Measurements from ENCODE around the gene PYURF. TPM values are rescaled to one million over a fixed set of nuclear protein-coding genes. Genes with fewer than 3 reads are reported as not detected.

Gene PYURF
- total RNA-seq, 1 experiment from 2014 or later: 50.9 TPM

DNA sequence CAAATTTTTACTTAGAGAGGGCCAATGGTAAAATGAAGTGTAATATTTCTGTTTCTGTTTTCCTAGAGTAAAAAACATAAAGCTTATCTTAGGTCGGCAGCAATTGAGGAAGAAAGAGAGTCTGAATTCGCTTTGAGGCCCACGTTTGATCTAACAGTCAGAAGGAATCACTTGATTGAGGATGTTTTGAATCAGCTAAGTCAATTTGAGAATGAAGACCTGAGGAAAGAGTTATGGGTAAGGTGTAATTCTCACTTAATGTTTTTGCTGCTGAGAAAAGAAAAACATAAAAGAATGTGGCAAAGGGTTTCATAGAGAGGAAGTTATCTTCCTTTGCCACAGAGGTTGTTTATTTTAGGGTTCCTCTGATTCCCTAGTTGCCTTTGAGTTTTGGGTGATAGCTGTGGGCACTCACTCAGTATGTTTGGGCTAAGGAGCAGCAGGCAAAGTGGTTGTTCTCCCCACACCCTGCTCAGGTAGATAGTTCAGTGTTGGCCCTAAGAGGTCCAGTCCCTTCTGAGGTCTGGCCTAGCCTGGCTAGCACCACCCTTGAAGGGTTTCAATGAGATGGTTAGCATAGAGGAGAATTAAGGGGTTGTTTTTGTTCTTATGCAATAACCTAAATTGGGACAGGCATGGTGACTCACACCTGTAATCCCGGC lies 34.3 kb downstream of the PYURF start:
- Histone ChIP-seq H3K9ac (ENCODE audit: low read length) (no peak overlapping the region), H3K4me3 (replicated peaks in 1 of 2; ENCODE audit: low read depth in 1 of 2, low read length in 2 of 2) (no peak overlapping the region), H3K9me2 (ENCODE audit: insufficient read depth) (no peaks in the 10 kb centered on the region), H3K36me3 (ENCODE audit: control insufficient read depth in 1 of 2, insufficient read depth in 2 of 2, low read length in 2 of 2) (no peaks in the 10 kb centered on the region), H4K20me1 (ENCODE audit: insufficient read depth) (no peaks in the 10 kb centered on the region), H3K79me2 (ENCODE audit: insufficient read depth, low read length) (no peaks in the 10 kb centered on the region), H3K27me3 (ENCODE audit: insufficient read depth, low read length) (no peaks in the 10 kb centered on the region), H2AFZ (ENCODE audit: low read depth, low read length, poor library complexity, severe bottlenecking) (no peak overlapping the region), H3K4me2 (ENCODE audit: low read length) (no peak overlapping the region), H3K27ac (ENCODE audit: low read depth, low read length) (no peak overlapping the region), H3K9me3 (ENCODE audit: control insufficient read depth in 1 of 2, insufficient read depth in 1 of 2, low read depth in 1 of 2, low read length in 2 of 2) (no peaks in the 10 kb centered on the region), H3K4me1 (ENCODE audit: control insufficient read depth in 1 of 2, insufficient read depth in 2 of 2, low read length in 2 of 2) (no peaks in the 10 kb centered on the region)
- CTCF ChIA-PET: no interaction called here
- POLR2A ChIA-PET: no interaction called here
- intact Hi-C loops (cut with micrococcal nuclease): no loop called here
- no TSS peak for BruUV-seq (replicated peaks)
- TF ChIP-seq ZBTB33 (IDR thresholded peaks at IDR 0.05; ENCODE audit: extremely low read depth, insufficient replicate concordance, low read length) (no peak), CEBPB (IDR thresholded peaks at IDR 0.05; ENCODE audit: low read depth) (no peak), SP1 (IDR thresholded peaks at IDR 0.05; ENCODE audit: low read depth) (no peak), TCF7L2 (IDR thresholded peaks at IDR 0.05; ENCODE audit: borderline replicate concordance, extremely low read depth, insufficient read depth, insufficient read length) (no peak), CBX3 (IDR thresholded peaks at IDR 0.05; ENCODE audit: low read depth) (no peak), ZFX (IDR thresholded peaks at IDR 0.05) (no peak), POLR2AphosphoS5 (IDR thresholded peaks at IDR 0.05; ENCODE audit: low read depth, low read length) (no peak)
- TF ChIP-seq, protein P1, sequence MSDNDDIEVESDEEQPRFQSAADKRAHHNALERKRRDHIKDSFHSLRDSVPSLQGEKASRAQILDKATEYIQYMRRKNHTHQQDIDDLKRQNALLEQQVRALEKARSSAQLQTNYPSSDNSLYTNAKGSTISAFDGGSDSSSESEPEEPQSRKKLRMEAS (IDR thresholded peaks at IDR 0.05): no peak
- TF ChIP-seq, protein P2, sequence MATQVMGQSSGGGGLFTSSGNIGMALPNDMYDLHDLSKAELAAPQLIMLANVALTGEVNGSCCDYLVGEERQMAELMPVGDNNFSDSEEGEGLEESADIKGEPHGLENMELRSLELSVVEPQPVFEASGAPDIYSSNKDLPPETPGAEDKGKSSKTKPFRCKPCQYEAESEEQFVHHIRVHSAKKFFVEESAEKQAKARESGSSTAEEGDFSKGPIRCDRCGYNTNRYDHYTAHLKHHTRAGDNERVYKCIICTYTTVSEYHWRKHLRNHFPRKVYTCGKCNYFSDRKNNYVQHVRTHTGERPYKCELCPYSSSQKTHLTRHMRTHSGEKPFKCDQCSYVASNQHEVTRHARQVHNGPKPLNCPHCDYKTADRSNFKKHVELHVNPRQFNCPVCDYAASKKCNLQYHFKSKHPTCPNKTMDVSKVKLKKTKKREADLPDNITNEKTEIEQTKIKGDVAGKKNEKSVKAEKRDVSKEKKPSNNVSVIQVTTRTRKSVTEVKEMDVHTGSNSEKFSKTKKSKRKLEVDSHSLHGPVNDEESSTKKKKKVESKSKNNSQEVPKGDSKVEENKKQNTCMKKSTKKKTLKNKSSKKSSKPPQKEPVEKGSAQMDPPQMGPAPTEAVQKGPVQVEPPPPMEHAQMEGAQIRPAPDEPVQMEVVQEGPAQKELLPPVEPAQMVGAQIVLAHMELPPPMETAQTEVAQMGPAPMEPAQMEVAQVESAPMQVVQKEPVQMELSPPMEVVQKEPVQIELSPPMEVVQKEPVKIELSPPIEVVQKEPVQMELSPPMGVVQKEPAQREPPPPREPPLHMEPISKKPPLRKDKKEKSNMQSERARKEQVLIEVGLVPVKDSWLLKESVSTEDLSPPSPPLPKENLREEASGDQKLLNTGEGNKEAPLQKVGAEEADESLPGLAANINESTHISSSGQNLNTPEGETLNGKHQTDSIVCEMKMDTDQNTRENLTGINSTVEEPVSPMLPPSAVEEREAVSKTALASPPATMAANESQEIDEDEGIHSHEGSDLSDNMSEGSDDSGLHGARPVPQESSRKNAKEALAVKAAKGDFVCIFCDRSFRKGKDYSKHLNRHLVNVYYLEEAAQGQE (IDR thresholded peaks at IDR 0.05; ENCODE audit: low read depth): no peak
- DNase-seq (ENCODE audit: low read depth, low spot score) (no peak), ATAC-seq (no peak)
- RAD21 ChIA-PET (ENCODE audit: low non-redundant PET in 1 of 2, low total read pairs in 2 of 2, uncharacterized antibody in 2 of 2, unreplicated experiment in 2 of 2): no interaction called here
